HepG2 (cell line): Measurements from ENCODE around the gene TEX19. TPM values are rescaled to one million over a fixed set of nuclear protein-coding genes. Genes with fewer than 3 reads are reported as not detected.

ENCODE experiments used
- GFI1 ChIP-seq: sonication (generic); formaldehyde crosslinking; IDR thresholded peaks from 2 replicates; pipeline ENCODE4 v1.5.0; 2020; ENCODE audit warnings: missing genetic modification reagents, mild to moderate bottlenecking, borderline replicate concordance
- MTA1 ChIP-seq: sonication (generic); formaldehyde crosslinking; IDR thresholded peaks from 2 replicates; pipeline ENCODE4 v1.4.0; 2020; ENCODE audit warnings: missing genetic modification reagents, mild to moderate bottlenecking, borderline replicate concordance
- PAWR ChIP-seq: sonication (generic); formaldehyde crosslinking; IDR thresholded peaks from 2 replicates; pipeline ENCODE4 v1.4.0; 2020; ENCODE audit warnings: missing genetic modification reagents, mild to moderate bottlenecking, borderline replicate concordance
- RARA ChIP-seq: IDR thresholded peaks from 2 replicates; pipeline ENCODE4 v1.6.1; 2016; ENCODE audit warnings: missing genetic modification reagents, missing compliant biosample characterization
- RFX1 ChIP-seq: fragments of 450-650 bp; IDR thresholded peaks from 2 replicates; pipeline ENCODE4 v1.6.1; 2017
- SALL1 ChIP-seq: sonication (generic); formaldehyde crosslinking; IDR thresholded peaks from 2 replicates; pipeline ENCODE4 v1.8.0; 2022; ENCODE audit warnings: mild to moderate bottlenecking, missing genetic modification reagents
- SALL2 ChIP-seq: sonication (generic); formaldehyde crosslinking; IDR thresholded peaks from 2 replicates; pipeline ENCODE4 v1.8.1; 2023; ENCODE audit warnings: mild to moderate bottlenecking, missing genetic modification reagents, inconsistent platforms
- SP5 ChIP-seq: IDR thresholded peaks from 2 replicates; pipeline ENCODE4 v1.6.1; 2016; ENCODE audit warnings: low read depth, borderline replicate concordance
- ZFAT ChIP-seq: sonication (generic); formaldehyde crosslinking; conservative IDR thresholded peaks from 2 replicates; pipeline ENCODE4 v1.8.1; 2023; ENCODE audit warnings: missing genetic modification reagents, inconsistent platforms
- ZFP1 ChIP-seq: IDR thresholded peaks from 2 replicates; pipeline ENCODE4 v1.6.1; 2016
- ZFX ChIP-seq: sonication (generic); formaldehyde crosslinking; IDR thresholded peaks from 2 replicates; pipeline ENCODE4 v1.4.0; 2020; ENCODE audit warnings: mild to moderate bottlenecking, low read depth, missing genetic modification reagents, moderate library complexity
- ZNF224 ChIP-seq: sonication (generic); formaldehyde crosslinking; IDR thresholded peaks from 2 replicates; pipeline ENCODE4 v1.5.0; 2020; ENCODE audit warnings: mild to moderate bottlenecking, missing genetic modification reagents
- polyA plus RNA-seq, 8 experiments: library from polyadenylated mRNA; depleted of rRNA in 3 of 8; stranded (reverse) in 7 of 8; unstranded in 1 of 8; fragments of >200 nt; fragmentation: Illumina TruSeq in 4 of 8; extraction: Trizol in 4 of 8; gene quantifications; 2 replicates each; pipeline versions ENCODE4 v1.2.1 to v1.2.3, GENCODE V29; 2011 to 2016; ENCODE audit warnings: low read depth in 4 of 8, missing spikeins in 1 of 8, mixed read lengths in 1 of 8; ENCODE audit not compliant: insufficient read depth in 1 of 8
- total RNA-seq, 5 experiments: library from RNA; depleted of rRNA; stranded (reverse); fragments of >200 nt; fragmentation: Illumina TruSeq; extraction: Trizol; gene quantifications; 2 replicates each; pipeline ENCODE4 v1.2.3, GENCODE V29; 2016; ENCODE audit warnings: low read depth in 1 of 5
- TF ChIP-seq, protein P1 (sequence below): sonication (generic); formaldehyde crosslinking; IDR thresholded peaks from 2 replicates; pipeline ENCODE4 v1.5.1; 2020; ENCODE audit warnings: missing genetic modification reagents, mild to moderate bottlenecking, borderline replicate concordance
- TF ChIP-seq, protein P2 (sequence below): sonication (generic); IDR thresholded peaks from 2 replicates; pipeline ENCODE4 v1.6.1; 2016; ENCODE audit warnings: low read depth, borderline replicate concordance
- TF ChIP-seq, protein P3 (sequence below): sonication (generic); formaldehyde crosslinking; IDR thresholded peaks from 2 replicates; pipeline ENCODE4 v1.4.0; 2020; ENCODE audit warnings: mild to moderate bottlenecking, missing genetic modification reagents
- TF ChIP-seq, protein P4 (sequence below): sonication (generic); formaldehyde crosslinking; IDR thresholded peaks from 2 replicates; pipeline ENCODE4 v1.5.0; 2020; ENCODE audit warnings: mild to moderate bottlenecking, missing genetic modification reagents

The TEX19 gene
- total and polyA plus RNA-seq, 2 of the 13 experiments (the other 11 are each of a cell fraction or from before 2014, with no cell fraction given) = 1.3 to 6.0 TPM

DNA sequence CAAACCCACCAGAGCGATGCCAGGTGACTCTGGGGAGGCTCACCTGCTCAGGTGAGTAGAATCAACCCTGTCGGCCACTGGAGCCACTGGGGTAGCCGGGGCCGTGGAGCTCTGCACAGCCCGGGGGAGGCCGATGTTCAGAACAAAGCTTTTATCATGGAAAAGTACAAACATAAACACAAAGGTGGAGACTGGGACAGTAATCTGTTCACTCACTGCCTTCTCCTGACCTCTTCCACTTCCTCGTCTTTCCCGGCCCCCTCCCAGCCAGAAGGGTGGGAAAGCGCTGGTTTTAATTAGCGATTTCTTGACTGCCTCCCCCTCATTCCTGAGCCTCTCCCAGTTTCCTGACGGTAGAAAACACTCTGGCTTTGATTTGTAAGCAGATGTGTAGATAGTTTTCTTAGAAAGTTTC is 9.8 kb upstream of the TEX19 start (continued):
- TF ChIP-seq ZNF224 (CRISPR knock-in tag) = no peak
- TF ChIP-seq SALL2 (CRISPR knock-in tag) = no peak
- TF ChIP-seq, protein P1, sequence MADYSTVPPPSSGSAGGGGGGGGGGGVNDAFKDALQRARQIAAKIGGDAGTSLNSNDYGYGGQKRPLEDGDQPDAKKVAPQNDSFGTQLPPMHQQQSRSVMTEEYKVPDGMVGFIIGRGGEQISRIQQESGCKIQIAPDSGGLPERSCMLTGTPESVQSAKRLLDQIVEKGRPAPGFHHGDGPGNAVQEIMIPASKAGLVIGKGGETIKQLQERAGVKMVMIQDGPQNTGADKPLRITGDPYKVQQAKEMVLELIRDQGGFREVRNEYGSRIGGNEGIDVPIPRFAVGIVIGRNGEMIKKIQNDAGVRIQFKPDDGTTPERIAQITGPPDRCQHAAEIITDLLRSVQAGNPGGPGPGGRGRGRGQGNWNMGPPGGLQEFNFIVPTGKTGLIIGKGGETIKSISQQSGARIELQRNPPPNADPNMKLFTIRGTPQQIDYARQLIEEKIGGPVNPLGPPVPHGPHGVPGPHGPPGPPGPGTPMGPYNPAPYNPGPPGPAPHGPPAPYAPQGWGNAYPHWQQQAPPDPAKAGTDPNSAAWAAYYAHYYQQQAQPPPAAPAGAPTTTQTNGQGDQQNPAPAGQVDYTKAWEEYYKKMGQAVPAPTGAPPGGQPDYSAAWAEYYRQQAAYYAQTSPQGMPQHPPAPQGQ = no peak
- no peak for TF ChIP-seq RFX1
- TF ChIP-seq, protein P2, sequence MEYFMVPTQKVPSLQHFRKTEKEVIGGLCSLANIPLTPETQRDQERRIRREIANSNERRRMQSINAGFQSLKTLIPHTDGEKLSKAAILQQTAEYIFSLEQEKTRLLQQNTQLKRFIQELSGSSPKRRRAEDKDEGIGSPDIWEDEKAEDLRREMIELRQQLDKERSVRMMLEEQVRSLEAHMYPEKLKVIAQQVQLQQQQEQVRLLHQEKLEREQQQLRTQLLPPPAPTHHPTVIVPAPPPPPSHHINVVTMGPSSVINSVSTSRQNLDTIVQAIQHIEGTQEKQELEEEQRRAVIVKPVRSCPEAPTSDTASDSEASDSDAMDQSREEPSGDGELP = 0 out of 2 replicates have a peak, but pooled peaks have one; percentile 34
- TF ChIP-seq, protein P3, sequence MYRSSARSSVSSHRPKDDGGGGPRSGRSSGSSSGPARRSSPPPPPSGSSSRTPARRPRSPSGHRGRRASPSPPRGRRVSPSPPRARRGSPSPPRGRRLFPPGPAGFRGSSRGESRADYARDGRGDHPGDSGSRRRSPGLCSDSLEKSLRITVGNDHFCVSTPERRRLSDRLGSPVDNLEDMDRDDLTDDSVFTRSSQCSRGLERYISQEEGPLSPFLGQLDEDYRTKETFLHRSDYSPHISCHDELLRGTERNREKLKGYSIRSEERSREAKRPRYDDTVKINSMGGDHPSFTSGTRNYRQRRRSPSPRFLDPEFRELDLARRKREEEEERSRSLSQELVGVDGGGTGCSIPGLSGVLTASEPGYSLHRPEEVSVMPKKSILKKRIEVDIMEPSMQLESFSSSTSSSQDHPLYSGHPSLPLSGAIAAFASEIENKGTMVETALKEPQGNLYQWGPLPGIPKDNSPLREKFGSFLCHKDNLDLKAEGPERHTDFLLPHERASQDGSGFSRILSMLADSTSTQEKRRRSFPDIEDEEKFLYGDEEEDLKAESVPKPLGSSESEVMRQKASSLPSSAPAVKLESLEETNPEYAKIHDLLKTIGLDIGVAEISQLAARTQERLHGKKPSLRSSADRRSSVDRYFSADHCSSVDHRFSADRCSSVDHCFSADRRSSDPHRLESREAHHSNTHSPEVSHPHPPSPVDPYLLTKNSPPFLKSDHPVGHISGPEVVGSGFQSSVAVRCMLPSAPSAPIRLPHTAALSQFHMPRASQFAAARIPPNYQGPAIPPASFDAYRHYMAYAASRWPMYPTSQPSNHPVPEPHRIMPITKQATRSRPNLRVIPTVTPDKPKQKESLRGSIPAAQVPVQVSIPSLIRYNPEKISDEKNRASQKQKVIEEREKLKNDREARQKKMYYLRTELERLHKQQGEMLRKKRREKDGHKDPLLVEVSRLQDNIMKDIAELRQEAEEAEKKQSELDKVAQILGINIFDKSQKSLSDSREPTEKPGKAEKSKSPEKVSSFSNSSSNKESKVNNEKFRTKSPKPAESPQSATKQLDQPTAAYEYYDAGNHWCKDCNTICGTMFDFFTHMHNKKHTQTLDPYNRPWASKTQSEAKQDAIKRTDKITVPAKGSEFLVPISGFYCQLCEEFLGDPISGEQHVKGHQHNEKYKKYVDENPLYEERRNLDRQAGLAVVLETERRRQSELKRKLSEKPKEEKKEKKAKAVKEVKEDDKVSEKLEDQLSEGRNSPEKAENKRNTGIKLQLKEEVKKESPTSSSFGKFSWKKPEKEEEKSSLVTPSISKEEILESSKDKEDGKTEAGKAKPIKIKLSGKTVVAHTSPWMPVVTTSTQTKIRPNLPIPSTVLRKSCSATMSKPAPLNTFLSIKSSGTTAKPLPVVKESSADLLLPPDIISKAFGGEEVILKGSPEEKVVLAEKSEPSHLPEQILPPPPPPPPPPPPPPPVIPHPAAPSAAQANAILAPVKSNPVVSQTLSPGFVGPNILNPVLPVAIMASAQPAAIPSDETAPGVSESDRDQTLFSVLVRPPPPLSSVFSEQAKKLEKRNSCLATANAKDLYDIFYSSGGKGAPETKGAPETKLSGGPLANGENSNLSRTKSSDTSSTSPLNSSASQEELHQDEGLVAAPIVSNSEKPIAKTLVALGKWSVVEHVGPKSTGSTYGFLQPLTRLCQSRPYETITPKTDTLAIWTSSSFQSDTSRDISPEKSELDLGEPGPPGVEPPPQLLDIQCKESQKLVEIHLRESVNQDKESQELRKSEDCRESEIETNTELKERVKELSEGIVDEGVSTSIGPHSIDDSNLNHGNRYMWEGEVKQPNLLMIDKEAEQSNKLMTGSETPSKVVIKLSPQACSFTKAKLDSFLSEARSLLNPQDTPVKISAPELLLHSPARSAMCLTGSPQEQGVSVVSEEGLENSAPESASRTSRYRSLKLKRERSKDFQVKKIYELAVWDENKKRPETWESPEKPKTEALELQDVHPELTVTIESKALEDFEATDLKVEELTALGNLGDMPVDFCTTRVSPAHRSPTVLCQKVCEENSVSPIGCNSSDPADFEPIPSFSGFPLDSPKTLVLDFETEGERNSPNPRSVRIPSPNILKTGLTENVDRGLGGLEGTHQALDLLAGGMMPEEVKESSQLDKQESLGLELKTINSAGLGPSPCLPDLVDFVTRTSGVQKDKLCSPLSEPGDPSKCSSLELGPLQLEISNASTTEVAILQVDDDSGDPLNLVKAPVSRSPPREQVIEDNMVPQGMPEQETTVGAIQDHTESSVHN (CRISPR knock-in tag) = no peak
- no peak for TF ChIP-seq ZFAT (CRISPR knock-in tag)
- TF ChIP-seq PAWR = no peak
- TF ChIP-seq SP5 (CRISPR knock-in tag) = no peak
- no peak for TF ChIP-seq ZFP1 (CRISPR knock-in tag)
- TF ChIP-seq GFI1 (CRISPR knock-in tag) = peak; percentile 60; the same call in 1 of the 2 replicates
- TF ChIP-seq, protein P4, sequence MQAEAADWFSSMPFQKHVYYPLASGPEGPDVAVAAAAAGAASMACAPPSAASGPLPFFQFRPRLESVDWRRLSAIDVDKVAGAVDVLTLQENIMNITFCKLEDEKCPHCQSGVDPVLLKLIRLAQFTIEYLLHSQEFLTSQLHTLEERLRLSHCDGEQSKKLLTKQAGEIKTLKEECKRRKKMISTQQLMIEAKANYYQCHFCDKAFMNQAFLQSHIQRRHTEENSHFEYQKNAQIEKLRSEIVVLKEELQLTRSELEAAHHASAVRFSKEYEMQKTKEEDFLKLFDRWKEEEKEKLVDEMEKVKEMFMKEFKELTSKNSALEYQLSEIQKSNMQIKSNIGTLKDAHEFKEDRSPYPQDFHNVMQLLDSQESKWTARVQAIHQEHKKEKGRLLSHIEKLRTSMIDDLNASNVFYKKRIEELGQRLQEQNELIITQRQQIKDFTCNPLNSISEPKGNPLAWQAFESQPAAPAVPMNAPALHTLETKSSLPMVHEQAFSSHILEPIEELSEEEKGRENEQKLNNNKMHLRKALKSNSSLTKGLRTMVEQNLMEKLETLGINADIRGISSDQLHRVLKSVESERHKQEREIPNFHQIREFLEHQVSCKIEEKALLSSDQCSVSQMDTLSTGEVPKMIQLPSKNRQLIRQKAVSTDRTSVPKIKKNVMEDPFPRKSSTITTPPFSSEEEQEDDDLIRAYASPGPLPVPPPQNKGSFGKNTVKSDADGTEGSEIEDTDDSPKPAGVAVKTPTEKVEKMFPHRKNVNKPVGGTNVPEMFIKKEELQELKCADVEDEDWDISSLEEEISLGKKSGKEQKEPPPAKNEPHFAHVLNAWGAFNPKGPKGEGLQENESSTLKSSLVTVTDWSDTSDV (CRISPR knock-in tag) = no peak
- TF ChIP-seq SALL1 (CRISPR knock-in tag) = 0 out of 2 replicates have a peak, but pooled peaks have one; percentile 24
- TF ChIP-seq MTA1 (CRISPR knock-in tag) = 0 out of 2 replicates have a peak, but pooled peaks have one; percentile 48
- no peak; the same call in 1 of the 2 replicates for TF ChIP-seq RARA (CRISPR knock-in tag)
- TF ChIP-seq ZFX (CRISPR knock-in tag) = peak; percentile 32; the same call in 1 of the 2 replicates
